ENCODE measurements around the gene SAPCD1.
"Not testable (repeated sequence)": the region's sequence is repeated elsewhere in the genome, so short reads cannot be mapped to it uniquely, and the experiment has no call there.

Gene SAPCD1

GRCh38 chr6:31806470-31807272 lies 44.2 kb downstream of the SAPCD1 start, which contains the start of gene LSM2:
TSS of gene LSM2 (minus strand) at chr6:31806966. CDS start at chr6:31806757, 209 bp downstream.
- DNase-seq: peak; percentile 94

GRCh38 chr6:31808599-31808998 lies 46.1 kb downstream of the SAPCD1 start:
- not testable (repeated sequence) for DNase-seq

- no peak for DNase-seq
Measured at GRCh38 chr6:31811645-31812044, 49.2 kb downstream of the SAPCD1 start.

- DNase-seq: no peak
Measured at GRCh38 chr6:31813465-31813849, 51.0 kb downstream of the SAPCD1 start.
